Upper lobe of left lung (tissue), 6 donors: ENCODE measurements around the gene ABCD1. TPM values are rescaled to one million over a fixed set of nuclear protein-coding genes. Genes with fewer than 3 reads are reported as not detected.
"Not testable (repeated sequence)": the region's sequence is repeated elsewhere in the genome, so short reads cannot be mapped to it uniquely, and the experiment has no call there.

Experiments used
- ATAC-seq, 2 donors: fragments of 200-7000 bp; cut with Tn5 transposase; one replicate each; pipeline ENCODE4 v1.9.1; 2022; ENCODE audit warnings: mild to moderate bottlenecking in 2 of 2, moderate library complexity in 2 of 2; ENCODE audit not compliant: low FRiP score in 2 of 2
- DNase-seq, 2 donors: peaks; one replicate each; pipeline ENCODE4 v3.0.0-alpha.2; 2019 to 2020
- H3K27ac ChIP-seq, 4 donors: fragments of 200-600 bp; sonication (generic); one replicate each; pipeline ENCODE4 v1.5.1; 2016 to 2019
- H3K27me3 ChIP-seq, 4 donors: fragments of 200-600 bp; sonication (generic); one replicate each; pipeline ENCODE4 v1.5.1; 2017 to 2019
- H3K36me3 ChIP-seq, 4 donors: fragments of 200-600 bp; sonication (generic); one replicate each; pipeline ENCODE4 v1.5.1; 2016 to 2019
- H3K4me1 ChIP-seq, 4 donors: fragments of 200-600 bp; sonication (generic); one replicate each; pipeline ENCODE4 v1.5.1; 2018 to 2019
- H3K4me3 ChIP-seq, 4 donors: fragments of 200-600 bp; sonication (generic); one replicate each; pipeline ENCODE4 v1.5.1; 2017 to 2019; ENCODE audit warnings: mild to moderate bottlenecking in 2 of 4, moderate library complexity in 1 of 4
- H3K9me3 ChIP-seq, 4 donors: fragments of 200-600 bp; sonication (generic); one replicate each; pipeline ENCODE4 v1.5.1; 2018 to 2019
- EP300 ChIP-seq, 4 donors: sonication (generic); formaldehyde crosslinking; IDR thresholded peaks; one replicate each; pipeline ENCODE4 v1.5.1; 2017; ENCODE audit warnings: antibody characterized with exemption in 4 of 4, control low read depth in 2 of 4
- POLR2A ChIP-seq, 4 donors: fragments of 450-650 bp; IDR thresholded peaks; one replicate each; pipeline ENCODE4 v1.5.1; 2016 to 2017; ENCODE audit warnings: antibody characterized with exemption in 4 of 4, mild to moderate bottlenecking in 2 of 4
- POLR2AphosphoS5 ChIP-seq, 2 donors: sonication (generic); formaldehyde crosslinking; IDR thresholded peaks; one replicate each; pipeline ENCODE4 v1.5.1; 2017; ENCODE audit warnings: antibody characterized with exemption in 2 of 2
- WGBS, 2 donors: methylation state at CpG; one replicate each; pipeline ENCODE4 v1.1.5; 2017 to 2018; 5-methylcytosine and 5-hydroxymethylcytosine counted together
- total RNA-seq, 6 donors: library from RNA; depleted of rRNA in 4 of 6; stranded (reverse); fragments of >200 nt in 4 of 6; gene quantifications; one replicate each; pipeline versions ENCODE4 v1.1.0 to v1.2.1, GENCODE V29; 2016 to 2021
- TF ChIP-seq, protein P1 (sequence below), 6 experiments: fragments of 450-650 bp in 4 of 6; fragments of 200-600 bp in 2 of 6; sonication (generic) in 2 of 6; IDR thresholded peaks; one replicate each; pipeline ENCODE4 v1.5.1; 2016 to 2019; ENCODE audit warnings: antibody characterized with exemption in 6 of 6
- donor health status: DM: no; HTN: no; CAD: no; lungs with moderate emphysema.
- donor health status: DM: no; HTN: yes; CAD: no; lungs with severe emphysema.

The ABCD1 gene
- total RNA-seq, 6 donors from 2014 or later: 9.8 to 28.1 (median 17.9) TPM

DNA sequence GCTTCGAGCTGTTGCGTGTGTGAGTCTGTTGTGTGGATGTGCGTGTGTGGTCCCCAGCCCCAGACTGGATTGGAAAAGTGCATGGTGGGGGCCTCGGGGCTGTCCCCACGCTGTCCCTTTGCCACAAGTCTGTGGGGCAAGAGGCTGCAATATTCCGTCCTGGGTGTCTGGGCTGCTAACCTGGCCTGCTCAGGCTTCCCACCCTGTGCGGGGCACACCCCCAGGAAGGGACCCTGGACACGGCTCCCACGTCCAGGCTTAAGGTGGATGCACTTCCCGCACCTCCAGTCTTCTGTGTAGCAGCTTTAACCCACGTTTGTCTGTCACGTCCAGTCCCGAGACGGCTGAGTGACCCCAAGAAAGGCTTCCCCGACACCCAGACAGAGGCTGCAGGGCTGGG, 28.6 kb upstream of the ABCD1 start:
- Histone ChIP-seq H3K27me3 (no peaks in the 10 kb centered on the region), H3K4me3 (no peak overlapping the region), H3K9me3 (no peaks in the 10 kb centered on the region), H3K4me1 (no peaks in the 10 kb centered on the region), H3K36me3 (peaks cover 0 to 21% (median 6%) of the 10 kb centered on the region in 4 donors), H3K27ac (no peak overlapping the region)
- 86% methylated on average over 15 of the region's 15 CpGs; no CpG with 5 or more reads in 1 of the 2 donors for WGBS, 2 donors
- ATAC-seq: no peak
- TF ChIP-seq POLR2AphosphoS5 (IDR thresholded peaks at IDR 0.05) (no peak), EP300 (IDR thresholded peaks at IDR 0.05) (no peak), POLR2A (IDR thresholded peaks at IDR 0.05) (no peak)
- TF ChIP-seq, protein P1, sequence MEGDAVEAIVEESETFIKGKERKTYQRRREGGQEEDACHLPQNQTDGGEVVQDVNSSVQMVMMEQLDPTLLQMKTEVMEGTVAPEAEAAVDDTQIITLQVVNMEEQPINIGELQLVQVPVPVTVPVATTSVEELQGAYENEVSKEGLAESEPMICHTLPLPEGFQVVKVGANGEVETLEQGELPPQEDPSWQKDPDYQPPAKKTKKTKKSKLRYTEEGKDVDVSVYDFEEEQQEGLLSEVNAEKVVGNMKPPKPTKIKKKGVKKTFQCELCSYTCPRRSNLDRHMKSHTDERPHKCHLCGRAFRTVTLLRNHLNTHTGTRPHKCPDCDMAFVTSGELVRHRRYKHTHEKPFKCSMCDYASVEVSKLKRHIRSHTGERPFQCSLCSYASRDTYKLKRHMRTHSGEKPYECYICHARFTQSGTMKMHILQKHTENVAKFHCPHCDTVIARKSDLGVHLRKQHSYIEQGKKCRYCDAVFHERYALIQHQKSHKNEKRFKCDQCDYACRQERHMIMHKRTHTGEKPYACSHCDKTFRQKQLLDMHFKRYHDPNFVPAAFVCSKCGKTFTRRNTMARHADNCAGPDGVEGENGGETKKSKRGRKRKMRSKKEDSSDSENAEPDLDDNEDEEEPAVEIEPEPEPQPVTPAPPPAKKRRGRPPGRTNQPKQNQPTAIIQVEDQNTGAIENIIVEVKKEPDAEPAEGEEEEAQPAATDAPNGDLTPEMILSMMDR (IDR thresholded peaks at IDR 0.05): no peak
- no peak for DNase-seq

GRCh38 chrX:153696538-153696937, 28.1 kb upstream of the ABCD1 start:
- not testable (repeated sequence) for ATAC-seq, H3K9me3 ChIP-seq, H3K4me1 ChIP-seq, H3K27ac ChIP-seq, H3K4me3 ChIP-seq, H3K27me3 ChIP-seq
- H3K36me3 ChIP-seq: peaks cover 0 to 25% (median 8%) of the 10 kb centered on the region in 4 donors
- WGBS, 2 donors: 87 to 91% methylated on average over 5 to 10 of the region's 10 CpGs
- peak in 1 of 2 donors; percentile 18 for DNase-seq

DNA sequence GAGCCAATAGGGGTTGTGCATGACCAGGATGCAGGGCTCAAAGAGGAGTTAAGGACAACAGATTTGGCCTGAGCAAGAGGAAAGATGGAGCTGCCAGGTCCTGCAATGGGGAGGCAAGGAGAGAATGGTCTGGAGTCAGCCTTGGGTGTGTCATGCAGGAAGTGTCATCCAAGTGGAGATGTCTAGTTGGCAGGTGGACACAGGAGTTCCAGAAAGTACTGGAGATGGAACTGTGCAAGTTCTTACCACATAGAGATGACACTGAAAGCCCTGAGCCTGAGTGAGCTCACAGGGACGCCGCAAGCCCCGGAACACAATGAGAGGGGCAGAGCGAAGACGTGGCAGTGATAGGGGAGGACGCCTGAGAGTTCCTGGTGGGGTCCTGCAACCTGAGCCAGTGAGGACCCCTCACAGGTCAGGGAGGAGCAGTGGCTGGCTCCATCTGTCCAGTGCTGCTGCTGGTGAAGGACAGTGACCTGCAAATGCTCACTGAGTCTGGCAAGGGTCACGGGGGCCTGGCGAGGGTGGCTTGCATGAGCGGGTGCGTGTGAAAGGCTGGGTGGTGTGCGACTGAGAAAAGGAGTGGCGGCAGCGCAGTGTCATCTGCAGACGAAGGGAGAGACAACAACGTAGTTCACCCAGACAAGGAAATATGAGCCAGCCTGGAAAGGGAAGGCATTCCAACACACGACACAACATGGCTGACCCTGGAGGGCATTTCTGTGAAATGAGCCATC, 27.5 kb upstream of the ABCD1 start:
- not testable (repeated sequence) for H3K4me1 ChIP-seq, H3K27ac ChIP-seq, ATAC-seq, H3K27me3 ChIP-seq, H3K9me3 ChIP-seq, DNase-seq, H3K4me3 ChIP-seq
- peaks cover 0 to 32% (median 10%) of the 10 kb centered on the region in 4 donors for H3K36me3 ChIP-seq
- WGBS, 2 donors: 89 to 93% methylated on average over 8 to 15 of the region's 16 CpGs

DNA sequence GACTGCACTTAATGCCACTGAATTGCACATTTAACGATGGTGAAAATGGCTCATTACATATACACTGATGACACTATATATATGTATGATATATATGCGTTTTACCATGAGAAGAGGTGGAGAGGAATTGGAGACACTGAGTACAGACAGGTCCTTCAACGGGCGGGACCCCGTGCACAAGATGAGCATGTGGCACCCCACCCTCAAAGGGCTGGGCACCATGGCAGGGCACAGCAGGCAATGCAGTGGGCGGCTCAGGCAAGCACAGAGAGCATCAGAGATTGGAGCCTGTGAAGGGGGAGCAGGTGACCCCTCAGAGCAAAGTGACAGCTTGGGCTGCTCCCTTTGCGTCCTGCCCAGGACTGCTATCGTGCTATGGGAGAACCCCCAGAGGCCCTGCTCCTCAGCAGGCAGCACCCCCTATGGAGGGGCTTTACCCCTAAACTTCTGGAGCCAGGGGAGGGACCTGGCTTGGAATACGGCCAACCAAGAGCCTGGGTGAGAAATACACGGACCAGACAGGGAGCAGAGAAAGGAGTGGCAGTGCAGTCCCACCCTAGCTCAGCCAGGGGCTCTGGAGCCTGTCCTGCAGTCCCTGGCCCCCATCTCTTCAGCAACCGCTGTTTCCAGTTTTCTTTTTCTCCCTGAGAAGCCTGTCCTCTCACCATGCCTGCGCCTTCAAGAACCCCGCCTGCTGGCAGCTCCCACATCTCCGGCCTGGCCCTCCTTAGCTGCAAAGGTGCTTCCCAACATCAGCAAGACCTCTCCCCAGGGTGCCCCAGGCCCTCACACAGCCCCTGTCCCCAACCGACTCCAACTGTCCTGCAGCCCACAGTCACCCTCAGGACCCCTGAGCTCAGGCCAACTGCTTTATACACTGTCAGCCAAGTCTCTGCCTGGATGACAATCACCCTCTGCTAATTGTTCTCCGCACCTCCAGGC, 26.5 kb upstream of the ABCD1 start:
- WGBS, 2 donors: 85 to 100% methylated on average over 7 to 16 of the region's 16 CpGs
- Histone ChIP-seq H3K9me3 (no peaks in the 10 kb centered on the region), H3K4me3 (no peak overlapping the region), H3K27ac (no peak overlapping the region), H3K4me1 (peaks cover 0 to 3% (median 1%) of the 10 kb centered on the region in 4 donors), H3K36me3 (peaks cover 0 to 42% (median 15%) of the 10 kb centered on the region in 4 donors), H3K27me3 (no peaks in the 10 kb centered on the region)
- TF ChIP-seq, protein P1 (IDR thresholded peaks at IDR 0.05): no peak
- TF ChIP-seq POLR2A (IDR thresholded peaks at IDR 0.05): no peak
- no peak for TF ChIP-seq POLR2AphosphoS5 (IDR thresholded peaks at IDR 0.05)
- no peak for TF ChIP-seq EP300 (IDR thresholded peaks at IDR 0.05)
- ATAC-seq (no peak), DNase-seq (no peak)

DNA sequence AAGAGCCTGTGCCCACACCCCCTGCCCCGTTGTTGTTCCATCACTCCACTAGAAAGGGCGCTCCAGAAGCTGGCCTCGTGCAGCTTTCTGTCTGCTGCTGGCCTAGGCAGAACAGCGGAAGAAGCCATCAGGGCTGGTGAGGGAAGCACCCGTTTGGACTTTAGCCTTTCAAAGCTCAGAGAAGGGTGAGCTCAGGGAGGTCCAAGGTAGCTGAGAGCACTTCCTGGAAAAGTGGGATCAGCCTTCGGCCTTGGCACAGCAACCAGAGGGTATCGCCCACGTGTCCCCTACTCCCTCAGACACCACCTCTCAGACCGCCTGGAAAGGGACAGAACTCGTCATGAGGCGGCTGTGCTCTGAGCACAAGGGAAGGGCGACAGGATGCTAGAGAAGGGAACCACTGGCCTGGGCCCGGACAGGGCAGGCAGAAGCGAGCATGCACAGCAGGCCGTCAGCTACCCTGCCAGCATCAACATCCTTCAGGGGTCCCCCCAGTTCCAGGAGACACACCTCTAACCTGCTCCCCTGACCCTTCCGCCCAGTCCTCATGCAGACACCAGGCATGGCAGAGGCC, 25.4 kb upstream of the ABCD1 start:
- ATAC-seq, H3K27ac ChIP-seq, H3K9me3 ChIP-seq, H3K4me1 ChIP-seq, DNase-seq, H3K4me3 ChIP-seq, H3K27me3 ChIP-seq: not testable (repeated sequence)
- 87 to 90% methylated on average over 2 to 15 of the region's 16 CpGs for WGBS, 2 donors
- H3K36me3 ChIP-seq: peaks cover 0 to 52% (median 19%) of the 10 kb centered on the region in 4 donors

- not testable (repeated sequence) for H3K9me3 ChIP-seq, ATAC-seq, H3K4me3 ChIP-seq, H3K27me3 ChIP-seq, H3K4me1 ChIP-seq, H3K27ac ChIP-seq
- 78 to 91% methylated on average over 8 to 15 of the region's 18 CpGs for WGBS, 2 donors
- DNase-seq: peak in 1 of 2 donors; percentile 41
- peaks cover 0 to 58% (median 19%) of the 10 kb centered on the region in 4 donors for H3K36me3 ChIP-seq
Observed at GRCh38 chrX:153699784-153700371, 24.8 kb upstream of the ABCD1 start.
